HCT116 (cell line): ENCODE results near the gene STXBP5. TPM values are rescaled to one million over a fixed set of nuclear protein-coding genes. Genes with fewer than 3 reads are reported as not detected.

ENCODE experiments used
- ATAC-seq: fragments of 200-7000 bp; cut with Tn5 transposase; 2 replicates; pipeline ENCODE4 v1.9.1; 2020; ENCODE audit warnings: mild to moderate bottlenecking, moderate library complexity
- BruUV-seq: library from RNA; stranded (reverse); fragments of 400-500 nt; replicated peaks from 2 replicates; lab custom pipeline; 2021; lab: Mats Ljungman, UMichigan
- CTCF ChIA-PET: fragments of 300-600 bp; sonication (Branson Sonifier 250); formaldehyde crosslinking; loops from one replicate; lab custom pipeline; 2021; ENCODE audit warnings: antibody characterized with exemption; lab: Charles Lee
- POLR2A ChIA-PET: fragments of 300-600, 350-600 bp; sonication (Branson Sonifier 250); formaldehyde crosslinking; loops from one replicate; lab custom pipeline; 2021; ENCODE audit warnings: antibody characterized with exemption; lab: Charles Lee
- RAD21 ChIA-PET, 2 experiments: fragments of 300-600 bp; sonication (Branson Sonifier 250); formaldehyde crosslinking; loops; one replicate each; lab custom pipeline; 2023; ENCODE audit warnings: low total read pairs in 2 of 2; ENCODE audit not compliant: uncharacterized antibody in 2 of 2, unreplicated experiment in 2 of 2, low non-redundant PET in 1 of 2; lab: Charles Lee
- DNase-seq: peaks from one replicate; pipeline ENCODE4 v3.0.0-alpha.2; 2010; ENCODE audit warnings: low read depth, low spot score
- H2AFZ ChIP-seq: fragments of 200-600 bp; shearing (Covaris generic), sonication (generic); 2 replicates; pipeline ENCODE4 v1.6.1; 2017; ENCODE audit warnings: low read depth, mixed run types, mixed read lengths, antibody characterized with exemption, low read length; ENCODE audit not compliant: poor library complexity, severe bottlenecking
- H3K27ac ChIP-seq: 2 replicates; pipeline ENCODE4 v1.5.1; 2012; ENCODE audit warnings: low read depth, low read length
- H3K27me3 ChIP-seq: fragments of 200-600 bp; sonication (generic); 2 replicates; pipeline ENCODE4 v1.6.1; 2016; ENCODE audit warnings: mixed run types, low read length, mixed read lengths; ENCODE audit not compliant: insufficient read depth
- H3K36me3 ChIP-seq, 2 experiments: fragments of 200-500 bp in 1 of 2; fragments of 200-600 bp in 1 of 2; sonication (Bioruptor generic) in 1 of 2; sonication (generic) in 1 of 2; 2 replicates each; pipeline versions ENCODE4 v1.5.1 to v1.6.1; 2014 to 2016; ENCODE audit warnings: low read length in 2 of 2, inconsistent platforms in 1 of 2, mixed read lengths in 1 of 2, mixed run types in 1 of 2; ENCODE audit not compliant: insufficient read depth in 2 of 2, control insufficient read depth in 1 of 2
- H3K4me1 ChIP-seq, 2 experiments: fragments of 200-600 bp in 1 of 2; sonication (generic) in 1 of 2; 2 replicates each; pipeline versions ENCODE4 v1.5.1 to v1.6.1; 2012 to 2017; ENCODE audit warnings: low read length in 2 of 2, inconsistent platforms in 1 of 2, mild to moderate bottlenecking in 1 of 2, mixed read lengths in 1 of 2, mixed run types in 1 of 2, moderate library complexity in 1 of 2; ENCODE audit not compliant: insufficient read depth in 2 of 2, control insufficient read depth in 1 of 2
- H3K4me2 ChIP-seq: fragments of 200-600 bp; sonication (generic); 2 replicates; pipeline ENCODE4 v1.6.1; 2017; ENCODE audit warnings: mixed run types, low read length, mixed read lengths
- H3K4me3 ChIP-seq, 2 experiments: fragments of 200-600 bp in 1 of 2; sonication (generic) in 1 of 2; replicated peaks in 1 of 2; 2 replicates each; pipeline ENCODE4 v1.5.1; 2011 to 2016; ENCODE audit warnings: low read length in 2 of 2, control low read depth in 1 of 2, low read depth in 1 of 2, mild to moderate bottlenecking in 1 of 2, mixed read lengths in 1 of 2, mixed run types in 1 of 2
- H3K79me2 ChIP-seq: fragments of 200-600 bp; sonication (generic); 2 replicates; pipeline ENCODE4 v1.6.1; 2017; ENCODE audit warnings: mild to moderate bottlenecking, mixed run types, low read length, moderate library complexity, mixed read lengths; ENCODE audit not compliant: insufficient read depth
- H3K9ac ChIP-seq: fragments of 200-600 bp; sonication (generic); 2 replicates; pipeline ENCODE4 v1.6.1; 2016; ENCODE audit warnings: low read length, mixed read lengths
- H3K9me2 ChIP-seq: fragments of 200-600 bp; sonication (generic), shearing (Covaris generic); 2 replicates; pipeline ENCODE4 v1.6.1; 2017; ENCODE audit warnings: mixed run types, mild to moderate bottlenecking, moderate library complexity; ENCODE audit not compliant: insufficient read depth
- H3K9me3 ChIP-seq, 2 experiments: fragments of 200-500 bp in 1 of 2; fragments of 200-600 bp in 1 of 2; sonication (Bioruptor generic) in 1 of 2; sonication (generic) in 1 of 2; 2 replicates each; pipeline ENCODE4 v1.6.1; 2014 to 2017; ENCODE audit warnings: low read length in 2 of 2, mixed read lengths in 2 of 2, inconsistent platforms in 1 of 2, low read depth in 1 of 2, mild to moderate bottlenecking in 1 of 2, mixed run types in 1 of 2, moderate library complexity in 1 of 2; ENCODE audit not compliant: control insufficient read depth in 1 of 2, insufficient read depth in 1 of 2
- H4K20me1 ChIP-seq: fragments of 200-600 bp; sonication (generic), shearing (Covaris generic); 2 replicates; pipeline ENCODE4 v1.6.1; 2017; ENCODE audit warnings: mixed run types, mild to moderate bottlenecking, moderate library complexity; ENCODE audit not compliant: insufficient read depth
- CTCF ChIP-seq, 3 experiments: fragments of 200-600 bp in 1 of 3; sonication (generic) in 1 of 3; IDR thresholded peaks in 2 of 3; conservative IDR thresholded peaks in 1 of 3; 2 replicates each; pipeline ENCODE4 v1.5.1; 2012 to 2017; ENCODE audit warnings: low read depth in 2 of 3, low read length in 2 of 3, antibody characterized with exemption in 1 of 3, borderline replicate concordance in 1 of 3, control low read depth in 1 of 3, mild to moderate bottlenecking in 1 of 3, mixed read lengths in 1 of 3, mixed run types in 1 of 3, moderate library complexity in 1 of 3; ENCODE audit not compliant: insufficient read depth in 1 of 3
- EGR1 ChIP-seq: IDR thresholded peaks from 2 replicates; pipeline ENCODE4 v1.6.1; 2012; ENCODE audit warnings: low read depth
- EZH2 ChIP-seq: fragments of 200-600 bp; sonication (generic); IDR thresholded peaks from 2 replicates; pipeline ENCODE4 v1.6.1; 2017; ENCODE audit warnings: antibody characterized with exemption, mixed run types
- EZH2phosphoT487 ChIP-seq: fragments of 200-600 bp; IDR thresholded peaks from 2 replicates; pipeline ENCODE4 v1.6.1; 2018; ENCODE audit warnings: antibody characterized with exemption, borderline replicate concordance
- FOSL1 ChIP-seq: IDR thresholded peaks from 2 replicates; pipeline ENCODE4 v1.6.1; 2012; ENCODE audit warnings: low read depth
- POLR2AphosphoS5 ChIP-seq: IDR thresholded peaks from 2 replicates; pipeline ENCODE4 v1.6.1; 2011; ENCODE audit warnings: mild to moderate bottlenecking, low read depth, low read length, moderate library complexity
- SIN3A ChIP-seq: IDR thresholded peaks from 2 replicates; pipeline ENCODE4 v1.6.1; 2012; ENCODE audit warnings: low read depth
- ZFX ChIP-seq: fragments of 450-650 bp; IDR thresholded peaks from 2 replicates; pipeline ENCODE4 v1.6.1; 2017
- ZNF274 ChIP-seq: fragments of 200-500 bp; sonication (Bioruptor generic); IDR thresholded peaks from 2 replicates; pipeline ENCODE4 v1.6.1; 2014; ENCODE audit warnings: mild to moderate bottlenecking, low read depth, low read length, inconsistent platforms
- intact Hi-C: fragments of 100-400 bp; cut with micrococcal nuclease; formaldehyde crosslinking; loops from 2 replicates; pipeline ENCODE4 v1.10.0; 2022
- total RNA-seq: library from RNA; stranded (reverse); gene quantifications from one replicate; pipeline ENCODE4 v1.2.1, GENCODE V29; 2021; ENCODE audit not compliant: unreplicated experiment
- TF ChIP-seq, protein P1 (sequence below): IDR thresholded peaks from 2 replicates; pipeline ENCODE4 v1.6.1; 2012

The STXBP5 gene
- total RNA-seq, 1 experiment from 2014 or later, result 12.6 TPM

DNA sequence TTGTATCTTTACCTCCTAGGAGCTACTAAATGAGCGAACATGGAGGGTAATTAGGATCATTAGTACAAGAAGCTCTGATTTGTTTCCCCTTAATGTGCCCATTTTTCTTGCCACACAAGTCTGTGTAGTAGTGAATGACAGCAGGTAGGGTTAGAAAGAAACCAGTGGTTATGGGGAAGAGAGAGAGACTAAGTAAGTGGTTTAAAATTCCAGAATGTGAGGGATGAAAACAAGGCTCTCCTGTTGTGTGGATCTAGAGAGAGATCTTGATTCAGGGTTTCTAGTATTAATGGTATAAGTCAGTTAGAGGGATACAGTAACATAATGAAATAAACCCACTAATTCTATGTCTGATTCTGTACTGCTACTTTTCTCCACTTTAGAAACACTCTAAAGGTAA, 22.7 kb downstream of the STXBP5 start:
- DNase-seq, result no peak
- Histone ChIP-seq H2AFZ (no peak overlapping the region), H3K9ac (no peak overlapping the region), H3K4me2 (no peak overlapping the region), H3K9me3 (no peaks in the 10 kb centered on the region), H3K9me2 (no peaks in the 10 kb centered on the region), H3K27ac (no peak overlapping the region), H3K4me1 (no peaks in the 10 kb centered on the region)
- intact Hi-C loops, result loop anchor here (10.0 kb wide), 1 partner anchor 372 kb away; no protein-coding TSS in a partner anchor
- ChIA-PET POLR2A (no interaction called here), RAD21 (no interaction called here)
- BruUV-seq, result no TSS peak
- TF ChIP-seq ZNF274, result no peak
- no peak for TF ChIP-seq ZFX
- TF ChIP-seq EZH2, result no peak
- no peak for TF ChIP-seq EGR1
- TF ChIP-seq CTCF (IDR thresholded peaks at IDR 0.05 in 2 of 3, conservative IDR thresholded peaks at IDR 0.05 in 1 of 3; ENCODE audit: borderline replicate concordance in 1 of 3, insufficient read depth in 1 of 3, low read depth in 2 of 3, low read length in 2 of 3), result no peak
- TF ChIP-seq EZH2phosphoT487, result no peak
- no peak for TF ChIP-seq FOSL1
- TF ChIP-seq, protein P1, sequence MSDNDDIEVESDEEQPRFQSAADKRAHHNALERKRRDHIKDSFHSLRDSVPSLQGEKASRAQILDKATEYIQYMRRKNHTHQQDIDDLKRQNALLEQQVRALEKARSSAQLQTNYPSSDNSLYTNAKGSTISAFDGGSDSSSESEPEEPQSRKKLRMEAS, result no peak
- TF ChIP-seq SIN3A, result no peak
- TF ChIP-seq POLR2AphosphoS5, result no peak
- TF ChIP-seq, all 23 proteins: peak for 0
- Histone ChIP-seq H3K27me3 (no peaks in the 10 kb centered on the region), H3K36me3 (no peaks in the 10 kb centered on the region), H3K4me3 (no peak overlapping the region), H3K79me2 (no peaks in the 10 kb centered on the region), H4K20me1 (no peaks in the 10 kb centered on the region)
- ATAC-seq, result no peak
- CTCF ChIA-PET, result no interaction called here
